ENCODE results near the gene SUMF1. TPM values are rescaled to one million over a fixed set of nuclear protein-coding genes. Genes with fewer than 3 reads are reported as not detected.
A peak's percentile ranks its signal among the peaks of the same experiment; 100 is the strongest.

The SUMF1 gene
- polyA plus RNA-seq, 3 donors = 25.7 to 80.4 (median 74.2) TPM

GRCh38 chr3:4432259-4432658 lies 34.8 kb downstream of the SUMF1 start:
- TF ChIP-seq, protein P1, sequence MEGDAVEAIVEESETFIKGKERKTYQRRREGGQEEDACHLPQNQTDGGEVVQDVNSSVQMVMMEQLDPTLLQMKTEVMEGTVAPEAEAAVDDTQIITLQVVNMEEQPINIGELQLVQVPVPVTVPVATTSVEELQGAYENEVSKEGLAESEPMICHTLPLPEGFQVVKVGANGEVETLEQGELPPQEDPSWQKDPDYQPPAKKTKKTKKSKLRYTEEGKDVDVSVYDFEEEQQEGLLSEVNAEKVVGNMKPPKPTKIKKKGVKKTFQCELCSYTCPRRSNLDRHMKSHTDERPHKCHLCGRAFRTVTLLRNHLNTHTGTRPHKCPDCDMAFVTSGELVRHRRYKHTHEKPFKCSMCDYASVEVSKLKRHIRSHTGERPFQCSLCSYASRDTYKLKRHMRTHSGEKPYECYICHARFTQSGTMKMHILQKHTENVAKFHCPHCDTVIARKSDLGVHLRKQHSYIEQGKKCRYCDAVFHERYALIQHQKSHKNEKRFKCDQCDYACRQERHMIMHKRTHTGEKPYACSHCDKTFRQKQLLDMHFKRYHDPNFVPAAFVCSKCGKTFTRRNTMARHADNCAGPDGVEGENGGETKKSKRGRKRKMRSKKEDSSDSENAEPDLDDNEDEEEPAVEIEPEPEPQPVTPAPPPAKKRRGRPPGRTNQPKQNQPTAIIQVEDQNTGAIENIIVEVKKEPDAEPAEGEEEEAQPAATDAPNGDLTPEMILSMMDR (IDR thresholded peaks at IDR 0.05) = no peak
- Mint-ChIP-seq H3K9me3 (peaks cover 0 to 17% (median 12%) of the 10 kb centered on the region in 7 donors), H3K27me3 (ENCODE audit: low read depth in 3 of 3) (no peaks in the 10 kb centered on the region), H3K36me3 (peaks cover 57 to 64% of the 10 kb centered on the region in 2 donors), H3K4me3 (no peak overlapping the region), H3K27ac (peak overlapping the region in 2 of 7 donors; percentile 4 to 61), H3K4me1 (peaks cover 2% of the 10 kb centered on the region)
- no peak overlapping the region for H3K4me2 ChIP-seq (replicated peaks; ENCODE audit: extremely low read depth, low read length, poor library complexity, severe bottlenecking)
- H3K36me3 ChIP-seq (replicated peaks in 1 of 2; ENCODE audit: control insufficient read depth in 1 of 2, insufficient read depth in 2 of 2, low read length in 2 of 2) = peaks cover 34 to 76% of the 10 kb centered on the region in 2 donors
- no peak overlapping the region for H3K27ac ChIP-seq (ENCODE audit: low read depth in 1 of 2, low read length in 2 of 2)
- H3K27me3 ChIP-seq (ENCODE audit: control insufficient read depth in 2 of 2, insufficient read depth in 2 of 2, low read length in 2 of 2) = no peaks in the 10 kb centered on the region
- intact Hi-C loops (cut with micrococcal nuclease) = no loop called here
- DNase-seq = no peak
- H3K4me3 ChIP-seq (replicated peaks in 1 of 3; ENCODE audit: low read depth in 2 of 3, low read length in 3 of 3) = no peak overlapping the region
- no peak overlapping the region for H3K9ac ChIP-seq (ENCODE audit: insufficient read depth, low read length, poor library complexity, severe bottlenecking)
- no peak overlapping the region for H2AFZ ChIP-seq (ENCODE audit: insufficient read depth, low read depth, low read length, poor library complexity, severe bottlenecking)
- H4K20me1 ChIP-seq (ENCODE audit: insufficient read depth, low read length) = peaks cover 4% of the 10 kb centered on the region
- peaks cover 0 to 5% of the 10 kb centered on the region in 2 donors for H3K9me3 ChIP-seq (replicated peaks in 1 of 2; ENCODE audit: control insufficient read depth in 1 of 2, insufficient read depth in 1 of 2, low read length in 2 of 2)
- H3K4me1 ChIP-seq (ENCODE audit: control insufficient read depth in 1 of 2, insufficient read depth in 2 of 2, low read length in 2 of 2) = no peaks in the 10 kb centered on the region
- H3K79me2 ChIP-seq (ENCODE audit: insufficient read depth, low read length) = peaks cover 10% of the 10 kb centered on the region

GRCh38 chr3:4429648-4430350 lies 37.3 kb downstream of the SUMF1 start:
- WGBS (ENCODE audit: insufficient coverage) = 67% methylated on average over 1 of the region's 6 CpGs
- peaks cover 0 to 5% of the 10 kb centered on the region in 2 donors for H3K9me3 ChIP-seq (replicated peaks in 1 of 2; ENCODE audit: control insufficient read depth in 1 of 2, insufficient read depth in 1 of 2, low read length in 2 of 2)
- H3K36me3 Mint-ChIP-seq = peaks cover 55 to 60% of the 10 kb centered on the region in 2 donors
- no peaks in the 10 kb centered on the region for H3K4me1 ChIP-seq (ENCODE audit: control insufficient read depth in 1 of 2, insufficient read depth in 2 of 2, low read length in 2 of 2)
- no peak for DNase-seq
- peaks cover 35 to 75% of the 10 kb centered on the region in 2 donors for H3K36me3 ChIP-seq (replicated peaks in 1 of 2; ENCODE audit: control insufficient read depth in 1 of 2, insufficient read depth in 2 of 2, low read length in 2 of 2)
- H3K27ac ChIP-seq (ENCODE audit: low read depth in 1 of 2, low read length in 2 of 2) = no peak overlapping the region
- TF ChIP-seq, protein P1 (IDR thresholded peaks at IDR 0.05) = no peak
- H3K79me2 ChIP-seq (ENCODE audit: insufficient read depth, low read length) = peaks cover 30% of the 10 kb centered on the region
- H2AFZ ChIP-seq (ENCODE audit: insufficient read depth, low read depth, low read length, poor library complexity, severe bottlenecking) = no peak overlapping the region
- H4K20me1 ChIP-seq (ENCODE audit: insufficient read depth, low read length) = peaks cover 4% of the 10 kb centered on the region
- no peaks in the 10 kb centered on the region for H3K27me3 ChIP-seq (ENCODE audit: control insufficient read depth in 2 of 2, insufficient read depth in 2 of 2, low read length in 2 of 2)
- intact Hi-C loops (cut with micrococcal nuclease) = loop anchor here in 1 of 2 donors (10.0 kb wide), 2 partner anchors 45 to 75 kb away; no protein-coding TSS in a partner anchor
- H3K4me3 ChIP-seq (replicated peaks in 1 of 3; ENCODE audit: low read depth in 2 of 3, low read length in 3 of 3) = no peak overlapping the region
- H3K27ac Mint-ChIP-seq = peak overlapping the region in 3 of 7 donors; percentile 10 to 69 (median 14)
- no peak overlapping the region for H3K4me3 Mint-ChIP-seq
- H3K9ac ChIP-seq (ENCODE audit: insufficient read depth, low read length, poor library complexity, severe bottlenecking) = no peak overlapping the region
- no peak overlapping the region for H3K4me2 ChIP-seq (replicated peaks; ENCODE audit: extremely low read depth, low read length, poor library complexity, severe bottlenecking)
- H3K27me3 Mint-ChIP-seq (ENCODE audit: low read depth in 3 of 3) = no peaks in the 10 kb centered on the region
- peaks cover 0 to 17% (median 12%) of the 10 kb centered on the region in 7 donors for H3K9me3 Mint-ChIP-seq
- peaks cover 8% of the 10 kb centered on the region for H3K4me1 Mint-ChIP-seq
